Esophagus muscularis mucosa (tissue), 4 donors: ENCODE data around the gene ETFA. TPM values are rescaled to one million over a fixed set of nuclear protein-coding genes. Genes with fewer than 3 reads are reported as not detected.
A peak's percentile ranks its signal among the peaks of the same experiment; 100 is the strongest.

Experiments used
- DNase-seq: peaks from one replicate; pipeline ENCODE4 v3.0.0-alpha.2; 2017; ENCODE audit errors: extremely low spot score
- H3K27ac ChIP-seq, 4 donors: fragments of 200-600 bp; sonication (generic); replicated peaks in 1 of 4; 1 replicate in 3 of 4; 2 replicates in 1 of 4; pipeline ENCODE4 v1.5.1; 2016 to 2019; ENCODE audit warnings: mild to moderate bottlenecking in 1 of 4
- H3K27me3 ChIP-seq, 4 donors: fragments of 200-600 bp; sonication (generic); one replicate each; pipeline versions ENCODE4 v1.5.1 to v1.6.0; 2016 to 2019
- H3K36me3 ChIP-seq, 4 donors: fragments of 200-600 bp; sonication (generic); one replicate each; pipeline ENCODE4 v1.5.1; 2016 to 2019
- H3K4me1 ChIP-seq, 4 donors: fragments of 200-600 bp; sonication (generic); one replicate each; pipeline ENCODE4 v1.5.1; 2016 to 2019
- H3K4me3 ChIP-seq, 4 donors: fragments of 200-600 bp; sonication (generic); 1 replicate in 2 of 4; 2 replicates in 2 of 4; pipeline ENCODE4 v1.5.1; 2016 to 2019; ENCODE audit warnings: mild to moderate bottlenecking in 4 of 4, moderate library complexity in 1 of 4
- H3K9me3 ChIP-seq, 4 donors: fragments of 200-600 bp; sonication (generic); 1 replicate in 3 of 4; 2 replicates in 1 of 4; pipeline ENCODE4 v1.5.1; 2016 to 2019
- EP300 ChIP-seq: sonication (generic); formaldehyde crosslinking; IDR thresholded peaks from one replicate; pipeline ENCODE4 v1.6.1; 2017; ENCODE audit warnings: antibody characterized with exemption
- POLR2A ChIP-seq: fragments of 450-650 bp; IDR thresholded peaks from one replicate; pipeline ENCODE4 v1.6.1; 2017; ENCODE audit warnings: antibody characterized with exemption, moderate library complexity, mild to moderate bottlenecking, low read depth
- POLR2AphosphoS5 ChIP-seq, 2 donors: sonication (generic); formaldehyde crosslinking; IDR thresholded peaks; one replicate each; pipeline ENCODE4 v1.6.1; 2017; ENCODE audit warnings: antibody characterized with exemption in 2 of 2
- WGBS: methylation state at CpG from one replicate; pipeline ENCODE4 v1.1.5; 2018; 5-methylcytosine and 5-hydroxymethylcytosine counted together
- intact Hi-C: fragments of 100-400 bp; cut with DNase I; formaldehyde crosslinking; loops from one replicate; pipeline ENCODE4 v1.15.1; 2023
- total RNA-seq, 4 donors: library from RNA; depleted of rRNA; stranded (reverse); fragments of >200 nt; gene quantifications; one replicate each; pipeline versions ENCODE4 v1.1.0 to v1.2.1, GENCODE V29; 2016
- TF ChIP-seq, protein P1 (sequence below), 3 experiments: fragments of 200-600 bp in 2 of 3; fragments of 450-650 bp in 1 of 3; sonication (generic) in 2 of 3; IDR thresholded peaks; one replicate each; pipeline ENCODE4 v1.5.1; 2017 to 2019; ENCODE audit warnings: antibody characterized with exemption in 3 of 3, mild to moderate bottlenecking in 2 of 3, moderate library complexity in 1 of 3

The ETFA gene
- total RNA-seq, 4 donors from 2014 or later = 98.7 to 137 (median 130) TPM

DNA sequence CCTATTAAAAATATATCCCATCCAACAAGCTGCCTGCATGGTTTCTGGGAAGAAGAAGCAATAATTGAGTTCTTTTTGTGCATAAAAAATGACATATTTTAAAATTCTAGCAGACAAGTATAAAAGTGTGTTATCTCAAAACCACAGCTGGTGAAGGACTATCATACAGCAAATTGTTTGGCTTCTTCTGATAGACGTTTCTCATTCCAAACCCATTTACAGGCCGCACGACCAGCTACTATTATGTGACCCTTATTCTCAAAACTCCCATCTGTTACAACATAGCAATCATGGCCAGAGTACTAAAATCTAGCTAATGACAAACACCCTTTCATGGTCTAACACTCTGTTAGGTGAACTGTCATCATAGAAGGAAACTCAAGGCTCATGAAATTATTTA lies 21.7 kb downstream of the ETFA start:
- Histone ChIP-seq H3K27me3 (no peaks in the 10 kb centered on the region), H3K27ac (no peak overlapping the region), H3K9me3 (no peaks in the 10 kb centered on the region), H3K4me3 (no peak overlapping the region), H3K36me3 (peaks cover 9 to 63% (median 31%) of the 10 kb centered on the region in 4 donors), H3K4me1 (peaks cover 0 to 12% (median 8%) of the 10 kb centered on the region in 4 donors)
- intact Hi-C loops = no loop called here
- 85% methylated on average over 3 of the region's 3 CpGs for WGBS
- DNase-seq = no peak
- TF ChIP-seq POLR2AphosphoS5 (IDR thresholded peaks at IDR 0.05) = no peak
- TF ChIP-seq, protein P1, sequence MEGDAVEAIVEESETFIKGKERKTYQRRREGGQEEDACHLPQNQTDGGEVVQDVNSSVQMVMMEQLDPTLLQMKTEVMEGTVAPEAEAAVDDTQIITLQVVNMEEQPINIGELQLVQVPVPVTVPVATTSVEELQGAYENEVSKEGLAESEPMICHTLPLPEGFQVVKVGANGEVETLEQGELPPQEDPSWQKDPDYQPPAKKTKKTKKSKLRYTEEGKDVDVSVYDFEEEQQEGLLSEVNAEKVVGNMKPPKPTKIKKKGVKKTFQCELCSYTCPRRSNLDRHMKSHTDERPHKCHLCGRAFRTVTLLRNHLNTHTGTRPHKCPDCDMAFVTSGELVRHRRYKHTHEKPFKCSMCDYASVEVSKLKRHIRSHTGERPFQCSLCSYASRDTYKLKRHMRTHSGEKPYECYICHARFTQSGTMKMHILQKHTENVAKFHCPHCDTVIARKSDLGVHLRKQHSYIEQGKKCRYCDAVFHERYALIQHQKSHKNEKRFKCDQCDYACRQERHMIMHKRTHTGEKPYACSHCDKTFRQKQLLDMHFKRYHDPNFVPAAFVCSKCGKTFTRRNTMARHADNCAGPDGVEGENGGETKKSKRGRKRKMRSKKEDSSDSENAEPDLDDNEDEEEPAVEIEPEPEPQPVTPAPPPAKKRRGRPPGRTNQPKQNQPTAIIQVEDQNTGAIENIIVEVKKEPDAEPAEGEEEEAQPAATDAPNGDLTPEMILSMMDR (IDR thresholded peaks at IDR 0.05) = no peak
- TF ChIP-seq POLR2A = no peak
- no peak for TF ChIP-seq EP300

DNA sequence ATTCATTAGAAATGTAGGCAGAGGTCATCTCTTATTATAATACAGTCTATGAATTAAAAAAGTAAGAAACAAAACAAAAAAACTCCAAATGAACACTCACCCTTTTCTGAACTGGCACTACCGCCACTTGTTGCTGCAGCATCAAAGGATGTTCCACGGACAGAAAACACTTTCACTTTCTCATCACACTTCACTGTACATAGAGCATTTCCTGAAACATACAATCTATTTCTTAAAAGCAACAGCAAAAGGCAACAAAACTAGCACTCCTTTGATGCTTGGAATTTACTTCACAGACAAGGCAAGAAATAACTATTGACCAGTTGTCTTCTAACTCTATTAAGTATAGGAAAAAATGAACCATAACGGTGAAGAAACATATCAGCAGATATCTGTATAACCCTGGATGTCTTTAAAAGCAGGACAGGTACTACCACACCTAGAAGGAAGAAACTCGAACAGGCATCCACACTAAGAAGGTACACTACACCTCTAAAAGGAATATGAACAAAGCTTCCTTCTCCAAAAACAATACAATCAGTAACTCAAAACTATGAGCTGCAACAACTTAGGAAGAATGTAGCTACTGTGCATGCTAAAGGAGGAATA lies 24.9 kb downstream of the ETFA start:
- DNase-seq = no peak
- Histone ChIP-seq H3K27ac (no peak overlapping the region), H3K36me3 (peaks cover 30 to 90% (median 60%) of the 10 kb centered on the region in 4 donors), H3K27me3 (no peaks in the 10 kb centered on the region), H3K4me3 (no peak overlapping the region), H3K4me1 (no peaks in the 10 kb centered on the region), H3K9me3 (no peaks in the 10 kb centered on the region)
- intact Hi-C loops = no loop called here
- 63% methylated on average over 4 of the region's 4 CpGs for WGBS
- TF ChIP-seq POLR2AphosphoS5 (IDR thresholded peaks at IDR 0.05) = no peak
- TF ChIP-seq POLR2A = no peak
- no peak for TF ChIP-seq EP300
- TF ChIP-seq, protein P1 (IDR thresholded peaks at IDR 0.05) = no peak

DNA sequence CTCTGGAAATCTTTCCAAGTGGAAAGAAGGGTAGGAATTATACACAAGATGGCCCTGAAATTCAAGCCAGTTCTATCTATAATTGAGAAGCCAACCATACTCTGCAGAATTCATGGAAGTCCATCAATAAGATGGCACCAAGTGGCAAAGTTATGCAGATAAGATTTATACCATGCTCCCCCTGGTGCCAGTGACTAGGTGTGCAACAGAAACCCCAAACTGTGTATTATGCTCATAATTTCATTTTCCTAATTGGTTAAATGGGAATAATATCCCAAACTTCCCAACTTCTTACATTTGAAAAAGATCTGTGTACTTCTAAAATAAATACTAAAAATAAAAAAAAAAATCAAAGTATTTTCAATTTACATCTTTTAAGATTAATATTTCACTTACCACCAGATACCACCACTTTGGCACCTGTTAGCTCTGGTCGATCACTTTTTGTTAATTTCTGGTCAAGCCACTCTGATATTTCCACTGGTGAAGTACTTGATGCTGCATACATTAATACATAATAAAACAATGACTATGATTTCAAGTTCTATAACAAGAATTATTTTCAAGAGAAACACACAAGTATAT lies 25.9 kb downstream of the ETFA start:
- H3K36me3 ChIP-seq = peaks cover 30 to 90% (median 68%) of the 10 kb centered on the region in 4 donors
- DNase-seq = no peak
- H3K27me3 ChIP-seq = no peaks in the 10 kb centered on the region
- H3K4me1 ChIP-seq = no peaks in the 10 kb centered on the region
- no peak overlapping the region for H3K27ac ChIP-seq
- TF ChIP-seq POLR2AphosphoS5 (IDR thresholded peaks at IDR 0.05) = no peak
- TF ChIP-seq, protein P1 (IDR thresholded peaks at IDR 0.05) = peak in 2 of 3 experiments; percentile 22 to 41
- 96% methylated on average over 1 of the region's 1 CpG for WGBS
- no peaks in the 10 kb centered on the region for H3K9me3 ChIP-seq
- H3K4me3 ChIP-seq = no peak overlapping the region
- intact Hi-C loops = no loop called here

DNA sequence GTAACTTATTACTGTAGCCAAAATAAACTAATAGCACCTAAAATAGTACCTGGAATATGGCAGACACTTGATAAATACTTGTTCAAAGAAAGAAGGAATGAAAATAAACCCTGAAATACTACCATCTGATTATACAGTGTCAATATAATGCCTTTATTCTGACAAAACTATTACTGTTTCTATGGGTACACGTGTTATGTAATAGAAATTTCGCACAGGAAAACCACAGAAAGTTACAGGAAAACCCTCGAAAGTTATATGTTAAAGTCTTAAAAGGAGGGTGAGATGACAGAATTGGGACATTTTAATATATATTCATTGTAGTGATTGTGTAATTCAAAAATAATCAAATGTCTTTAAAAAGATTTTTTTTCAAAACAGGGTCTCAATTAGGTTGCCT lies 28.8 kb downstream of the ETFA start:
- Histone ChIP-seq H3K9me3 (no peaks in the 10 kb centered on the region), H3K27me3 (no peaks in the 10 kb centered on the region), H3K27ac (no peak overlapping the region), H3K4me1 (no peaks in the 10 kb centered on the region), H3K36me3 (peaks cover 26 to 100% (median 81%) of the 10 kb centered on the region in 4 donors), H3K4me3 (no peak overlapping the region)
- intact Hi-C loops = no loop called here
- DNase-seq = no peak
- TF ChIP-seq, protein P1 (IDR thresholded peaks at IDR 0.05) = no peak
- no peak for TF ChIP-seq POLR2AphosphoS5 (IDR thresholded peaks at IDR 0.05)
- TF ChIP-seq POLR2A = no peak
- TF ChIP-seq EP300 = no peak
- WGBS = 56% methylated on average over 3 of the region's 3 CpGs
